BJ (cell line): ENCODE results near the gene KIF26B. TPM values are rescaled to one million over a fixed set of nuclear protein-coding genes. Genes with fewer than 3 reads are reported as not detected.

ENCODE experiments used
- CTCF ChIA-PET: fragments of 350-600 bp; formaldehyde crosslinking; extraction: SDS; loops from one replicate; lab custom pipeline; 2021; ENCODE audit warnings: antibody characterized with exemption, inconsistent platforms; lab: Yijun Ruan, JAX
- POLR2A ChIA-PET: fragments of 300-600 bp; sonication (Branson Sonifier 250); formaldehyde crosslinking; extraction: SDS; loops from one replicate; lab custom pipeline; 2021; ENCODE audit warnings: antibody characterized with exemption; lab: Charles Lee
- DNase-seq: peaks from one replicate; pipeline ENCODE4 v3.0.0-alpha.2; 2011; ENCODE audit warnings: low read depth
- H3K27me3 ChIP-seq: 2 replicates; pipeline ENCODE4 v1.6.0; 2011; ENCODE audit warnings: low read length; ENCODE audit not compliant: control insufficient read depth, insufficient read depth
- H3K36me3 ChIP-seq: 2 replicates; pipeline ENCODE4 v1.5.1; 2011; ENCODE audit warnings: low read length; ENCODE audit not compliant: control insufficient read depth, insufficient read depth
- H3K4me3 ChIP-seq: 2 replicates; pipeline ENCODE4 v1.5.1; 2011; ENCODE audit warnings: low read depth, mild to moderate bottlenecking, control low read depth, low read length
- polyA plus RNA-seq: library from polyadenylated mRNA; depleted of rRNA; stranded (reverse); fragments of >200 nt; gene quantifications from 2 replicates; pipeline ENCODE4 v1.2.3, GENCODE V29; 2011
- TF ChIP-seq, protein P1 (sequence below): IDR thresholded peaks from 2 replicates; pipeline ENCODE4 v1.5.1; 2011; ENCODE audit warnings: low read depth, mild to moderate bottlenecking, control low read depth, inconsistent platforms, low read length, moderate library complexity; ENCODE audit not compliant: insufficient read depth

KIF26B gene
- polyA plus RNA-seq, 1 experiment = 2.8 TPM

DNA sequence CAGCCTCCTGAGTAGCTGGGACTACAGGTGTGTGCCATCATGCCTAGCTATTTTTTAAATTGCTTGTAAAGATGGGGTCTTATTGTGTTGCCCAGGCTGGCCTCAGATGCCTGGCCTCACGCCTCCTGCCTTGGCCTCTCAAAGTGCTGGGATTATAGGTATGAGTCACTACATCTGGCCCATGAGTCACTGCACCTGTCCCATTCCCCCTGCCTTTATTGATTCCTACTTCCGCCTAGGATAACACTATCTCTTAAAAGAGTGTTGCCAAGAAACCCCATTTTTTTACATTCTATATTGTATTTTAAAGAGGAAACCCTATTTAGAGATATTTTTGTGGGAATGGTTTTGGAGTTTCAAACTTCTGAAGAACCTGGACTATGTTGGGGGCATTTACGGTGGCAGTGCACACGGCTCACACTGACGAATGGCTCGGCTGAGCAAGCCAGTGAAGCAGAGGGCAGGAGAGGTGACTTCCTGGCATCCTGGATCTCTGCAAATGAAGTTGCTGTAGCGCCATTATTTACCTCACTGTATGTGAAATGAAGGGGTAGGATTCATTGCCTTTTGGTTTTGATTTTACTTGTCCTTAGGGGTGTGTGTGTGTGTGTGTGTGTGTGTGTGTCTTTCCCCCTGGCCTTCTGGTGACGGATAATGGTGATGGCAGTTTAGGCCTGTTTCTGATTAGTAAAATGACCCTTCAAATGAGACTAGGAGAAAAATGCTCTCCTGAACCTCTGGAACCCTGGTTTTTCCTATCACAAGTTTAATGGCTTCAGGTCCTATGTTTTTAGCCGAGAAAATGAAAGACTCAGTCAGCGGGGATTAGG, 22.5 kb downstream of the KIF26B start:
- TF ChIP-seq, protein P1, sequence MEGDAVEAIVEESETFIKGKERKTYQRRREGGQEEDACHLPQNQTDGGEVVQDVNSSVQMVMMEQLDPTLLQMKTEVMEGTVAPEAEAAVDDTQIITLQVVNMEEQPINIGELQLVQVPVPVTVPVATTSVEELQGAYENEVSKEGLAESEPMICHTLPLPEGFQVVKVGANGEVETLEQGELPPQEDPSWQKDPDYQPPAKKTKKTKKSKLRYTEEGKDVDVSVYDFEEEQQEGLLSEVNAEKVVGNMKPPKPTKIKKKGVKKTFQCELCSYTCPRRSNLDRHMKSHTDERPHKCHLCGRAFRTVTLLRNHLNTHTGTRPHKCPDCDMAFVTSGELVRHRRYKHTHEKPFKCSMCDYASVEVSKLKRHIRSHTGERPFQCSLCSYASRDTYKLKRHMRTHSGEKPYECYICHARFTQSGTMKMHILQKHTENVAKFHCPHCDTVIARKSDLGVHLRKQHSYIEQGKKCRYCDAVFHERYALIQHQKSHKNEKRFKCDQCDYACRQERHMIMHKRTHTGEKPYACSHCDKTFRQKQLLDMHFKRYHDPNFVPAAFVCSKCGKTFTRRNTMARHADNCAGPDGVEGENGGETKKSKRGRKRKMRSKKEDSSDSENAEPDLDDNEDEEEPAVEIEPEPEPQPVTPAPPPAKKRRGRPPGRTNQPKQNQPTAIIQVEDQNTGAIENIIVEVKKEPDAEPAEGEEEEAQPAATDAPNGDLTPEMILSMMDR = no peak
- H3K27me3 ChIP-seq = no peaks in the 10 kb centered on the region
- H3K36me3 ChIP-seq = peaks cover 3% of the 10 kb centered on the region
- H3K4me3 ChIP-seq = no peak overlapping the region
- ChIA-PET POLR2A (no interaction called here), CTCF (interaction anchor here (1.2 kb wide), 1 partner anchor 21 kb away, joined by 3 read pairs; no protein-coding TSS in a partner anchor)
- no peak for DNase-seq

DNA sequence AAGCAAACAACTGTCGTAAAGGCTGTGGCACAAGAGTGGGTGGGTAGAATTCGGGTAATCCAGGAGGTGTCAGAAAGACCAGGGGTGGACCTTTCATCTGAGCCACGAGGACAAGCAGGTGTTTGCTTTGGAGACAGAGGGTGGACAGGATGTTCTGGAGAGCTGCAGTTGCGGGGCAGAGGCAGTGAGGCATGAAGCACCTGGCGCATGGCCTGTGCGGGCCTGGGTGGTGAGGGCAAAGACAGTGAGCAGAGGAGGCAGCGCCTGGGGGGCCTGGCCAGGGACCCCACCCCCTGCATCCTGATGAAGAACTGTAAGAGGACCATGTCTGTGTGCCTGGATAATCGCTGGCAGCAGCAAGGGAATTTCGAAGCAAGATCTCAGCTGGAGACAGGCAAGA, 24.9 kb downstream of the KIF26B start:
- Histone ChIP-seq H3K27me3 (no peaks in the 10 kb centered on the region), H3K36me3 (peaks cover 3% of the 10 kb centered on the region), H3K4me3 (no peak overlapping the region)
- POLR2A ChIA-PET = interaction anchor here (0.5 kb wide), 1 partner anchor 774 kb away, joined by 3 read pairs; no protein-coding TSS in a partner anchor
- no peak for DNase-seq
- TF ChIP-seq, protein P1 = no peak
- CTCF ChIA-PET = interaction anchor here (0.6 kb wide), 1 partner anchor 279 kb away, joined by 3 read pairs; no protein-coding TSS in a partner anchor

DNA sequence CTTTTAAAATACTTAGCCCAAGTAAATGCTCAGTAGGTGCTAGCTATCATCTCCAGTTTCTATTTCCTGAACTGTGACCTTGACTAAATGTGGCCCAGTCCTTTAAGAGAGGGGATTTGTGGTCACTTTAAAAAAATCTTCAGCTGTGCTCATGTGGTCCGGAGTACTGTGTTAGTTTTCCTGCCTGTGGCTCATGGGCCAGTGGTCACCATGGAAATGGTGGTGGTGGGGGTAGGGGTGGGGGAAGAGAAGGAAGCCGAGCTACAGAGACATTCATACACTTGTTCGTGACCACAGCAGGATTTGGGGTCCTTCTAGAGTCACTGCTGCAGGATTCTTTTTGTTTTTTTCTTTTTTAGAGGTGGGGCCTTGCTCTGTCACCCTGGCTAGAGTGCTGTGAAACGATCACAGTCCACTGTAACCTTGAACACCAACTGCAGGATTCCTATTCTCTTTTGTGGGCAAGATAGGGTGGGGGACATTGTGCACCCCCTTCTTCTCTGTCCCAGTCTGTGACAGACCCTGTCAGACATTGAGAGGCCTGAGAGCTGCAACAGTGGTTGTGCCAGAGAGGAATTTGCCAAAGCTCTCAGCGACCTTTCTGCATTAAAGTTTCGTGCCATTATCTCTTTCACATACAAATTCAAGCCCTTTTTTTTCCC, 25.8 kb downstream of the KIF26B start:
- CTCF ChIA-PET = interaction anchor here (1.6 kb wide), 1 partner anchor 9 kb away, joined by 3 read pairs; no protein-coding TSS in a partner anchor
- POLR2A ChIA-PET = no interaction called here
- no peak for DNase-seq
- Histone ChIP-seq H3K36me3 (peaks cover 3% of the 10 kb centered on the region), H3K4me3 (no peak overlapping the region), H3K27me3 (no peaks in the 10 kb centered on the region)
- TF ChIP-seq, protein P1 = no peak

GRCh38 chr1:245181158-245181517, 26.4 kb downstream of the KIF26B start:
- DNase-seq = no peak
- no peak overlapping the region for H3K4me3 ChIP-seq
- TF ChIP-seq, protein P1 = no peak
- ChIA-PET POLR2A (no interaction called here), CTCF (interaction anchor here (1.6 kb wide), 1 partner anchor 9 kb away, joined by 3 read pairs; no protein-coding TSS in a partner anchor)
- H3K36me3 ChIP-seq = peaks cover 3% of the 10 kb centered on the region
- no peaks in the 10 kb centered on the region for H3K27me3 ChIP-seq

DNA sequence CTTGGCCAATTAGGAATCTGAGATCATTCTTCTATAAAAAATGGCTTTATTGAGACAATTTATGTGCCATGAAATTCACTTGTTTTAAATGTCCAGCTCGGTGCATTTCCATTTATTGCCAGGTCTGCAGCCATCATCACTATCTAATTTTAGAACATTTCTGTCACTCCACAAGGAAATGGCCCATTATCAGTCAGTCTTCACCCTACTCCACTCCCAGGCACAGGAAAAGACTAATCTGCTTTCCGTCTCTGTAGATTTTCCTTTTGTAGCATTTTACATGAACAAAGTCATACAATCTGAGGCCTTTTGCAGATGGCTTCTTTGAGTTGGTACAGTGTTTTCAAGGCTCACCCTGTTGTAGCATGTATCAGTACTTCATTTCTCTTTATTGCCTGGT, 27.2 kb downstream of the KIF26B start:
- DNase-seq = no peak
- TF ChIP-seq, protein P1 = no peak
- no peaks in the 10 kb centered on the region for H3K27me3 ChIP-seq
- H3K4me3 ChIP-seq = no peak overlapping the region
- CTCF ChIA-PET = interaction anchor here (1.6 kb wide), 1 partner anchor 8 kb away, joined by 3 read pairs; no protein-coding TSS in a partner anchor
- POLR2A ChIA-PET = no interaction called here
- H3K36me3 ChIP-seq = peaks cover 2% of the 10 kb centered on the region
